T-helper 2 cell treated with Interferon-gamma antibody and Interleukin-4, amounts not matched to agents 5 μg/mL and 100 μg/mL, for 36 hours (primary cell): ENCODE measurements around the gene LHCGR.
"Not testable (repeated sequence)": the region's sequence is repeated elsewhere in the genome, so short reads cannot be mapped to it uniquely, and the experiment has no call there.

Source experiments
- DNase-seq: peaks from one replicate; pipeline ENCODE4 v3.0.0; 2021; ENCODE audit warnings: low spot score
- H3K27ac Mint-ChIP-seq: one replicate; pipeline ENCODE4 v1.8.0; 2021; ENCODE audit warnings: mild to moderate bottlenecking, mixed read lengths
- H3K27me3 Mint-ChIP-seq: one replicate; pipeline ENCODE4 v1.8.0; 2021; ENCODE audit warnings: low read depth, mixed read lengths
- H3K36me3 Mint-ChIP-seq: one replicate; pipeline ENCODE4 v1.8.0; 2021; ENCODE audit warnings: low read depth, mixed read lengths
- H3K4me1 Mint-ChIP-seq: one replicate; pipeline ENCODE4 v1.8.0; 2021; ENCODE audit warnings: low read depth, mixed read lengths
- H3K4me3 Mint-ChIP-seq: one replicate; pipeline ENCODE4 v1.8.0; 2022; ENCODE audit warnings: mild to moderate bottlenecking, moderate library complexity, mixed read lengths
- H3K9me3 Mint-ChIP-seq: one replicate; pipeline ENCODE4 v1.8.0; 2021; ENCODE audit warnings: mixed read lengths

LHCGR gene

DNA sequence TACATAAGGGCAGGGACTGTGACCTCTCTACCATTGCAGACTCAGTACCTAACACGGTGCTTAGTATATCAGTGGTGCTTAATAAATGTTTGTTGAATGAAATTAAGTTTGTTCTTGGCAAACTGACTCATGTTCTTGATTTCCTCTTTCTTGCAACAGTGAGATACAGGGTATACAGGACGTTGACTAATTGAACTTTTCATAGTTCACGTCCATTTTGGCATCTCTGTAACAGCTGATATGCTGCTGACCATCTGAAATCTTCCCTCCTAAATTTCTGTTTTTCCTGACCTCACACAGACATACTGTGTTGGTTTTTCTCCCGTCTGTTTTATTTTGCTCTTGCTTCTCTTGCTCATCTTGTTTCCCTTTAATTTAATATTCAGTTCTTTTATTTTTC, 44.2 kb downstream of the LHCGR start:
- Mint-ChIP-seq H3K27me3 (no peaks in the 10 kb centered on the region), H3K4me3 (no peak overlapping the region), H3K36me3 (no peaks in the 10 kb centered on the region), H3K4me1 (no peaks in the 10 kb centered on the region), H3K9me3 (no peaks in the 10 kb centered on the region), H3K27ac (no peak overlapping the region)
- DNase-seq = no peak

DNA sequence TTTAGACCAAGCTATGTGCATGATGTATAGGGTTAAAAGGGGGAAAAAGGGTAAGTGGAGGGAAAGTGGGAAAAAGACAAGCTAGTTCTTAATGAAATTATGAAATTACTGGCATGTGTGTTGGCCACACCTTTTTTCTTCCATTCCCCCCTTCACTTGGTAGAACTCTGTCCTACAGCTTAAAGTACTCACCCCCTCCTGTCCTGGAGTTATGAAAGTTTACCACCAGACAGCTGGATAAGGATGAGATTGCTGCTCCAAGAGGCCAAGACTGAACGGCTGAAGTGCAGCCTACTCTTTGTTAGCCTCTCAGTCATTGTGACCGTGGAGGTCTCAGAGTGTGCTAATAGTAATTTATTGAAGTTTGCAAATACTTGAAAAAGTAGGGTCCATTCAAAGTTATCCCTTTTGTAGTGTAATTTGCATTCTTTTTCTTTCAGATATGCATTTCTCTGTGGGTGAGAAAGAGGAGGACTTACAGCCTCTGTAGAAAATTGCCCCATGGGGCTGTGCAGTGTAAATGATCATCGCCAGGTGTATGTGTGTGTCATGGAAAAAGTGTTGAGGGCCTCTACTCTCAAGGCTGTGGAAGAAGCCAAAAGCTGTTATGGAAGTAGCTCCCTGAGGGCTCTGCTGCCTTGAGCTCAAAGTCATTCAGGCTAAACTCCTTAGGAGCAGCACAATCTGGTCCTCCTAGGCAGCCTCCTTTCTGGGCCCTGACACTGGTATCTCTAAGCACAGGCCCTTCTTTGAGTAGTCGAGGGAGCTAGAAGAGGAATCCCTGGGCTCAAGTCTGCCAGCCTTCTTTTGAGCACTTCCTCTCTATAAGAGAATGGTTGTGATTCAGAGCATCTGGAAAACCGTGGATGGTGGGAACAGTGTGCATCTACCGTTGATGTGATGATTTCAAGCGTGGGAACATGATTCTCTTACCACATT, 46.2 kb downstream of the LHCGR start:
- Mint-ChIP-seq H3K27me3 (no peaks in the 10 kb centered on the region), H3K27ac (no peak overlapping the region), H3K4me3 (no peak overlapping the region), H3K36me3 (no peaks in the 10 kb centered on the region), H3K4me1 (no peaks in the 10 kb centered on the region), H3K9me3 (no peaks in the 10 kb centered on the region)
- no peak for DNase-seq

DNA sequence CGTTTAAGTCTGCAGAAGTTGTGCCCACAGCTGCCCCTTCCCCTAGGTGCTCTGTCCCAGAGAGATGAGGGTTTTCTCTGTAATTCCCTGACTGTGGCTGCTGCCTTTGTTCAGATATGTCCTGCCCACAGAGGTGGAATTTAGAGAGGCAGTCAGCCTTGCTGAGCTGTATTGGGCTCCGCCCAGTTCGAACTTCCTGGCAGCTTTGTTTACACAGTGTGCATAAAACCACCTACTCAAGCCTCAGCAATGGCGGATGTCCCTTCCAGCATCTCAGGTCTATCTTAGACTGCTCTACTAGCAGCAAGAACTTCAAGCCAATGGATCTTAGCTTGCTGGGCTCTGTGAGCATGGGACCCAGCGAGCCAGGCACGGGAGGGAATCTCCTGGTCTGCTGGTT, 48.1 kb downstream of the LHCGR start:
- H3K36me3 Mint-ChIP-seq = no peaks in the 10 kb centered on the region
- H3K4me3 Mint-ChIP-seq = no peak overlapping the region
- no peak overlapping the region for H3K27ac Mint-ChIP-seq
- no peak for DNase-seq
- no peaks in the 10 kb centered on the region for H3K27me3 Mint-ChIP-seq
- H3K9me3 Mint-ChIP-seq = no peaks in the 10 kb centered on the region
- no peaks in the 10 kb centered on the region for H3K4me1 Mint-ChIP-seq

DNA sequence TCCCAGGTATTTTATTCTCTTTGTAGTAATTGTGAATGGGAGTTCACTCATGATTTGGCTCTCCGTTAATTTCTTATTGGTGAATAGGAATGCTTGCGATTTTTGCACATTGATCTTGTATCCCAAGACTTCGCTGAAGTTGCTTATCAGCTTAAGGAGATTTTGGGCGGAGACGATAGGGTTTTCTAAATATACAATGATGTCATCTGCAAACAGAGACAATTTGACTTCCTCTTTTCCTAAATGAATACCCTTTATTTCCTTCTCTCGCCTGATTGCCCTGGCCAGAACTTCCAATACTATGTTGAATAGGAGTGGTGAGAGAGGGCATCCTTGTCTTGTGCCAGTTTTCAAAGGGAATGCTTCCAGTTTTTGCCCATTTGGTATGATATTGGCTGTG, 51.9 kb downstream of the LHCGR start:
- H3K9me3 Mint-ChIP-seq, DNase-seq, H3K4me1 Mint-ChIP-seq, H3K27ac Mint-ChIP-seq, H3K27me3 Mint-ChIP-seq, H3K4me3 Mint-ChIP-seq, H3K36me3 Mint-ChIP-seq: not testable (repeated sequence)

DNA sequence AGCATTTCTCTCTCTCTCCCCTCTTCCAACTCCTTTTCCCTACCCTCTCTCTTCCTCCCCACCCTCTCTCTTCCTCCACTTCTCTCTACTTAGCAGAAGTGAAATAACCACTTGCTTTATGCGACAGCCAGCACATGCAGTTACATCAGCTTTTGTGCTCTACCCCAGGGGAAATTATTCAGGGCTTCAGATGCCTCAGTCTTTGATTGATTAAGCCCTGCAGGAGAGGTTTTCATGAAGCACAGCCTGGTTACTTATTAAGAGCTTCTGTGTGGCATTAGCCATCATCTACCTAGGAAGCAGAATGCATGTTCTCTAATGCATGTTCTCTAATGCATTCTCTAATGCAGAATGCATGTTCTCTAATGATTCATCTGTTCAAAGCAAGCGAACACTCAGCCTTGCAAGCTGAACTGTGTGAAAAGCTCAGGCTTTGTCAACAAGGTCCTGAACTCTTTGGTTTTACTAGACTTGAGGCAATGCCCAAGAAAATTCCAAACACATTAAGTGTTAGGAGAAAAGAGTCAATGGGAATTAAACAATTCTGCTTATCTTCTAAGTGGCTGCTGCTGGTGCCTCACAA, 56.1 kb downstream of the LHCGR start:
- Mint-ChIP-seq H3K36me3 (no peaks in the 10 kb centered on the region), H3K4me3 (no peak overlapping the region), H3K27ac (no peak overlapping the region), H3K27me3 (no peaks in the 10 kb centered on the region), H3K4me1 (no peaks in the 10 kb centered on the region), H3K9me3 (no peaks in the 10 kb centered on the region)
- DNase-seq = no peak

DNA sequence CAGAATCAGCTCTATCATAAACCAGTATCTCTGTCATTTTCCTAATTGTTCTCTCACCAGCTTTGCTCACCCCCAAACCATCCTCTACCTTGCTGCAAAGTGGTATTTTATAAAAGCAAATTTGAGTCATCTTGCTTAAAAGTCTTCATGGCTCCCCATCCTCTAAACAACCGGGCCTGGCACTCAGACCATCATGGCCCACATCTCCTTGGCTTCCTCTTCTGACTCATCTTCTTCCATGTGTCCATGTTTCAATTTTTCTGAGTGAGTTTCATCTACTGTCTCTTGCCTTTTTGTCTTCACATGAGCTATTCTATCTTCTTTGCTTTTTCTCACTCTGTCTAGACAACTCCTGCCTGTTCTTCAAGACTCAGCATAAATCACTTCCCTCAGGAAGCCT, 58.6 kb downstream of the LHCGR start:
- Mint-ChIP-seq H3K4me3 (no peak overlapping the region), H3K27ac (no peak overlapping the region), H3K4me1 (no peaks in the 10 kb centered on the region), H3K27me3 (no peaks in the 10 kb centered on the region), H3K9me3 (no peaks in the 10 kb centered on the region), H3K36me3 (no peaks in the 10 kb centered on the region)
- DNase-seq = no peak

DNA sequence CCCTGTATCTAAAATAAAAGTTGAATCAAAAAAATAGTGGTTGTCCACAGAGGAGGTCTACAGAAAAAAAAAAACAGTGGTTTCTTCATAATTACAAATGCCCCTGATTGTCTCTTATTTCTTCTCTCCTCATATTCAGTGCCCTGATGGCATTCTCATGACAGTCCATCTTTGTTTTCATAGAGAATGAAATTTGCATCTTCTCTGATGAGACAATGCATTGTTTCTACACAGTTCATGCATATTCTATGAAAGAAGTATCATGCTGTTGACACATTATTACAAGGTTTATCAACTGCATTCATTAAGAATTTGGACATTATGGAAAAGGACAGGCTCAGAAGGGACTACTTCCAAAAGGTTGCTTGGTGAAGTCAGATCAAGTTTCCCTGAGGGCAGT, 59.5 kb downstream of the LHCGR start:
- no peak overlapping the region for H3K4me3 Mint-ChIP-seq
- no peak overlapping the region for H3K27ac Mint-ChIP-seq
- H3K36me3 Mint-ChIP-seq = no peaks in the 10 kb centered on the region
- H3K9me3 Mint-ChIP-seq = no peaks in the 10 kb centered on the region
- H3K27me3 Mint-ChIP-seq = no peaks in the 10 kb centered on the region
- no peaks in the 10 kb centered on the region for H3K4me1 Mint-ChIP-seq
- DNase-seq = no peak

DNA sequence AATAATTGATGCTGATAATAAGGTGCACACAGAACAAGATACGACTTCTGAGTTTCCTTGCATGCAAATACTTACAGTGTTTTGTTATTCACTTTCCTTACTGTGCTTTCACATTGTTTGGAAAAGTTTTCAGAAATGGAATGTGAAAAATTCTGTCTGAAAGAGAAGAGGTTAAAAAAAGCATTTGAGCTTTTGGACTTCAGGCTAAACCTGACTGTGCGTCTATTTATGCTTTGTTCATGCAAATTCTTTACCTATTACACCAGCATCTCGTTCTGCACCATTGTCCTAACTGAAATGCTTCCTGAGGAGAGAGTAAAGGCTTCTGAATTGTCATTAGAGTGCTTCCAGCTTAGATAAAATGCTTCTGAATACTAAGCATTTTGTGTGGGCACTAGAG, 61.4 kb downstream of the LHCGR start:
- DNase-seq = no peak
- Mint-ChIP-seq H3K36me3 (no peaks in the 10 kb centered on the region), H3K27ac (no peak overlapping the region), H3K4me1 (no peaks in the 10 kb centered on the region), H3K27me3 (no peaks in the 10 kb centered on the region), H3K4me3 (no peak overlapping the region), H3K9me3 (no peaks in the 10 kb centered on the region)

DNA sequence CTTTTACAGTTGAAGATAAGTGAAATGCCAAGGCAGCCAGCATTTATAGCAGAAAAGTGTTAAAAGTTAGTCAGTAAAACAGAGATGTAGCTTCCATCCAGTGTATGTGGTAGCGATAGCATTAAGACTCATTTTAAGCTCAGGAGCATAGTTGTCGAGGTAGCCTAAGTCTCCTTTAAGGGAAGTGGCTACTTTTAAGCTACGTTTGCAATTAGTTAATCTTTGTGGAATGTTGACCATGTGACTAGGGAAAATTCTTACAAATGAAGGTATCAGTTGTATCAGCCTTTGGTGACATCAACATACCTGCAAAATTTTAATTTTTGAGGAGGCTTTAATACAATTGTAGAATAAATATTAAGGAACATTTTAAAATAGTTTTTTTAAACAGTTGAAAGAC, 61.9 kb downstream of the LHCGR start:
- DNase-seq = no peak
- Mint-ChIP-seq H3K27ac (no peak overlapping the region), H3K36me3 (no peaks in the 10 kb centered on the region), H3K4me1 (no peaks in the 10 kb centered on the region), H3K27me3 (no peaks in the 10 kb centered on the region), H3K9me3 (no peaks in the 10 kb centered on the region), H3K4me3 (no peak overlapping the region)

DNA sequence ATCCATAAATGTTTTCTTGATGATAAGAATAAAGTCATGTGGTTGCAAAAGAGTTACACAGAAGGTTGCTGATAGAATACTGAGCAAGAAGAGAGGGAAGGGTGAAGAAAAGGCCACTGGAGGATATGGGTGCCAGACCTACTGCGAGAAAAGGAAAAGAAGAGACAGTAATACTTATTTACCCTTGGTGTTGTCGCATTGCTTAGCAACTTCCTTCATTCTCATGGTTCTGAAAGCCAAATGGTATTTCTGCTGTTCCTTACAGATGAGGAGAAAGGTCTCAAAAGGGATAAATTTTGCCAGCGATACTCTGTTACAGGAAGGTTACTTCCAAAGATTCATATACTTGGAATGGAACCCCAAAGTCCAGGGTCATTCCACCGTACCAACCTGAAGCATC, 62.5 kb downstream of the LHCGR start:
- H3K4me3 Mint-ChIP-seq = no peak overlapping the region
- H3K27me3 Mint-ChIP-seq = no peaks in the 10 kb centered on the region
- no peaks in the 10 kb centered on the region for H3K36me3 Mint-ChIP-seq
- H3K4me1 Mint-ChIP-seq = no peaks in the 10 kb centered on the region
- H3K27ac Mint-ChIP-seq = no peak overlapping the region
- DNase-seq = no peak
- no peaks in the 10 kb centered on the region for H3K9me3 Mint-ChIP-seq

DNA sequence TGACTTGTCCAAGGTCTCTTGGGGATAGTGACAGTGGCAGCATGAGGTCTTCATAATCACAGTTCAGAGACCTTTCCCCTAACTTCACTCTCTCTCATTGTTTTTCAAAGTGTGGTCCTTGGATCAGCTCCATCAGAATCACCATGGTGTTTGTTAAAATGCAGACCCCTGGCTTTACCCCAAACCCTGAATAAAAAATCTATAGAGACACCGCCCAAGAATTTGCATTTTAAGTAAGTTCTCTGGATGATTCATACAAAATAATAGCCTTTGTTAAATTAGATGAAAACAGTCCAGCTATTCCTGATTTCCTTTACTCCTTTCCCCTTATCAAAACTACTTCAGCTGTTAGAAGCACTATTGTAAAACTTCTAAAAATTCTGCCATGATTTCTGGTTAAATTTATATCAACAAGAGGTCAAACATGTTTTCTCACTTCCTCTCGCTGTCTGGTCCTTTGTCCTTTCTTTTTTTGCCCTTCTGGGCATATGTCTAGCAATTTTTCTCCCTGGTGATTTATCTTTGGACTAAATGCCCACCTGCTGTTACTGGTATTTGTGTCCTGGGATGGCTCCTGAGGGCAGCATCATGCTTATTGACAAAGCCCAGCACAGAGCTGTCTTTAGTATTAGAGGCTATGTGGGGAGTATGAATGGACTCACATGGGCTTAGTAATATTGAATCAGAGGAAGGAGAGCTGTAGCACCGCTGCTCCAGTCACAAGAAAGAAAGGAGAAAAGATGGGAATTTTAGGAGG, 63.4 kb downstream of the LHCGR start:
- no peaks in the 10 kb centered on the region for H3K4me1 Mint-ChIP-seq
- no peaks in the 10 kb centered on the region for H3K27me3 Mint-ChIP-seq
- no peak overlapping the region for H3K4me3 Mint-ChIP-seq
- DNase-seq = no peak
- H3K36me3 Mint-ChIP-seq = no peaks in the 10 kb centered on the region
- no peaks in the 10 kb centered on the region for H3K9me3 Mint-ChIP-seq
- H3K27ac Mint-ChIP-seq = no peak overlapping the region

DNA sequence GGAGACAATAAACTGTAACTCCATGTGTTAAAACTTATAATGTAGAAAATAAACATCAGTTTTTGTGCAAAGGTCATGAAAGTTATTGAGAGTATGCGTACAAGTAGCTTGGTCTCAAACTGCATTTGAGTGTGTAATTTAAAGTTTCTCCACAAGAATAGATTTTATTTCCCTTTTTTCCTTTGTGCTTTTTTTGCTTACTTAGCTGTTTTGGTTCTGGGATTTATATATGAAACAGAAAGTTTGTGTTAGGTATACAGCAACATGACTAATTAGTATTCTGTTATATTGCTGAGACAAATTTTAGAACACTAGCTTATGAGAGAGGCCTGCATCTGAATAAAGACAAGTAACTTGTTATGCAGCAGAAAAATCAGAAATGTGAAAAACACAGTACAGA, 70.4 kb downstream of the LHCGR start:
- Mint-ChIP-seq H3K4me3 (no peak overlapping the region), H3K9me3 (no peaks in the 10 kb centered on the region), H3K36me3 (no peaks in the 10 kb centered on the region), H3K27ac (no peak overlapping the region), H3K4me1 (no peaks in the 10 kb centered on the region), H3K27me3 (no peaks in the 10 kb centered on the region)
- no peak for DNase-seq

DNA sequence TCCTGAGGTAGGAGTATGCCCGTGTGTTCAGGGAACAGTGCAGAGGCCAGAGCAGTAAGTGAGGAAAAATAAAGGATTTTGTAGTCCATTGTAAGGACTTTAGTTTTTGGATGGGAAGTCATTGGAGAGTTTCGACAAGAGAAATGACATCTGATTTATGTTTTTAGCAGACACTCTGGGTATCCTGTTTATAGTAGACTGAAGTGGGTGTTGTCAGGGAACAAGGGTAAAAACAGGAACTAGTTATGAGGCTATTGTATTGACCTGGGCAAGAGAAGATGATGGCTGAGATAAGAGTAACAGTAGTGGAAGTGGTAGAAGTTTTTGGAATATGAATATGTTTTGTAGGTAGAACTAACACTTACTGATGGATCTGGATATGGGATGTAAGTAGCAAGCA, 78.1 kb downstream of the LHCGR start:
- no peak for DNase-seq
- Mint-ChIP-seq H3K27ac (no peak overlapping the region), H3K4me1 (no peaks in the 10 kb centered on the region), H3K9me3 (no peaks in the 10 kb centered on the region), H3K36me3 (no peaks in the 10 kb centered on the region), H3K27me3 (peaks cover 2% of the 10 kb centered on the region), H3K4me3 (no peak overlapping the region)

DNA sequence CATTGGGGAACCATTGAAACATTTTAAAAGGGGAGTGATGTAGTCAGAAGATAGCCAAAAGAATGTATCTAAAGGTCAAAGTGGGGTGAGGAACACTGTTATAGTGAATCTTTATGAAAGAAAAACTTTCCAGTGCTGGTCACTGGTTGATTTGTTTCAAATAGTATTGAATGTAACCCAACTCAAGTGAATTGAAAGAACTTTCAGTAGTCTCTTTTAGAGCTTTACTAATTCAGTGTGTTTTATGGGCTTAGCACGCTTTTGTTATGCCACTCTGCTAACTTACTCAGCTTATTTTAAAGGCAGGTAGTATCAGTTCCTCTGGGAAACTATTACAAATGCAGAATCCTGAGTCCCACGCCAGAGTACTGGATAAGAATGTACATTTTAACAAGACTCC, 80.6 kb downstream of the LHCGR start:
- DNase-seq = no peak
- Mint-ChIP-seq H3K9me3 (no peaks in the 10 kb centered on the region), H3K4me1 (no peaks in the 10 kb centered on the region), H3K4me3 (no peak overlapping the region), H3K36me3 (no peaks in the 10 kb centered on the region), H3K27me3 (peaks cover 2% of the 10 kb centered on the region), H3K27ac (no peak overlapping the region)
